CD4-positive, alpha-beta T cell (primary cell): ENCODE results near the gene RUNX2. TPM values are rescaled to one million over a fixed set of nuclear protein-coding genes. Genes with fewer than 3 reads are reported as not detected.

Source experiments
- ATAC-seq: fragments of 200-7000 bp; cut with Tn5 transposase; one replicate; pipeline ENCODE4 v1.10.0; 2022; ENCODE audit warnings: mild to moderate bottlenecking; ENCODE audit not compliant: poor library complexity
- CTCF ChIA-PET: fragments of 350-600 bp; sonication (Branson Sonifier 250); formaldehyde crosslinking; loops from one replicate; lab custom pipeline; 2021; ENCODE audit warnings: antibody characterized with exemption, inconsistent platforms; lab: Charles Lee
- POLR2A ChIA-PET: fragments of 350-600 bp; sonication (Branson Sonifier 250); formaldehyde crosslinking; loops from one replicate; lab custom pipeline; 2021; ENCODE audit warnings: antibody characterized with exemption, inconsistent platforms; lab: Charles Lee
- DNase-seq, 14 experiments: peaks; one replicate each; pipeline ENCODE4 v3.0.0-alpha.2; 2013 to 2020; ENCODE audit warnings: mixed read lengths in 2 of 14
- H3K27ac ChIP-seq, 2 donors: one replicate each; pipeline versions ENCODE4 v1.5.1 to v1.7.0; 2013; ENCODE audit warnings: low read length in 2 of 2, low read depth in 1 of 2, mild to moderate bottlenecking in 1 of 2
- H3K27me3 ChIP-seq, 2 experiments: 1 replicate in 1 of 2; 2 replicates in 1 of 2; pipeline versions ENCODE4 v1.6.1 to v1.7.0; 2013; ENCODE audit warnings: low read length in 2 of 2, control low read depth in 1 of 2, mild to moderate bottlenecking in 1 of 2, moderate library complexity in 1 of 2; ENCODE audit not compliant: insufficient read depth in 2 of 2, control insufficient read depth in 1 of 2
- H3K36me3 ChIP-seq: one replicate; pipeline ENCODE4 v1.6.1; 2013; ENCODE audit warnings: low read length, control low read depth; ENCODE audit not compliant: insufficient read depth
- H3K4me1 ChIP-seq: one replicate; pipeline ENCODE4 v1.6.1; 2013; ENCODE audit warnings: low read length, control low read depth; ENCODE audit not compliant: insufficient read depth
- H3K4me3 ChIP-seq: one replicate; pipeline ENCODE4 v1.5.1; 2013; ENCODE audit warnings: mild to moderate bottlenecking, low read length, moderate library complexity
- H3K9me3 ChIP-seq, 2 experiments: 1 replicate in 1 of 2; 2 replicates in 1 of 2; pipeline versions ENCODE4 v1.6.1 to v1.7.0; 2013; ENCODE audit warnings: low read length in 2 of 2, mild to moderate bottlenecking in 2 of 2, control low read depth in 1 of 2, moderate library complexity in 1 of 2; ENCODE audit not compliant: control insufficient read depth in 1 of 2, insufficient read depth in 1 of 2
- H3K27ac Mint-ChIP-seq: one replicate; pipeline ENCODE4 v1.8.0; 2020; ENCODE audit warnings: mixed read lengths
- H3K27me3 Mint-ChIP-seq: one replicate; pipeline ENCODE4 v1.8.0; 2021; ENCODE audit warnings: mixed read lengths
- H3K36me3 Mint-ChIP-seq: one replicate; pipeline ENCODE4 v1.8.0; 2021; ENCODE audit warnings: low read depth, mixed read lengths
- H3K4me1 Mint-ChIP-seq: one replicate; pipeline ENCODE4 v1.8.0; 2021; ENCODE audit warnings: low read depth, mixed read lengths
- H3K4me3 Mint-ChIP-seq: one replicate; pipeline ENCODE4 v1.8.0; 2020; ENCODE audit warnings: mild to moderate bottlenecking, mixed read lengths
- H3K9me3 Mint-ChIP-seq: one replicate; pipeline ENCODE4 v1.8.0; 2020; ENCODE audit warnings: mixed read lengths
- intact Hi-C, 2 experiments: fragments of 100-400 bp; cut with DNase I in 1 of 2; cut with micrococcal nuclease in 1 of 2; formaldehyde crosslinking; loops; one replicate each; pipeline versions ENCODE4 v1.15.1 to v1.9.0; 2023 to 2025; cut with DNase I, micrococcal nuclease
- total RNA-seq, 174 experiments: library from RNA in 2 of 174; stranded (reverse) in 2 of 174; gene quantifications; one replicate each; pipeline ENCODE4 v1.2.3 and lab custom pipeline; 2021 to 2026
- TF ChIP-seq, protein P1 (sequence below): fragments of 200-600 bp; IDR thresholded peaks from one replicate; pipeline ENCODE4 v1.8.0; 2022; ENCODE audit warnings: antibody characterized with exemption, mild to moderate bottlenecking

The RUNX2 gene
- total RNA-seq, 2 experiments from 2014 or later = 17.5 to 18.0 TPM

DNA sequence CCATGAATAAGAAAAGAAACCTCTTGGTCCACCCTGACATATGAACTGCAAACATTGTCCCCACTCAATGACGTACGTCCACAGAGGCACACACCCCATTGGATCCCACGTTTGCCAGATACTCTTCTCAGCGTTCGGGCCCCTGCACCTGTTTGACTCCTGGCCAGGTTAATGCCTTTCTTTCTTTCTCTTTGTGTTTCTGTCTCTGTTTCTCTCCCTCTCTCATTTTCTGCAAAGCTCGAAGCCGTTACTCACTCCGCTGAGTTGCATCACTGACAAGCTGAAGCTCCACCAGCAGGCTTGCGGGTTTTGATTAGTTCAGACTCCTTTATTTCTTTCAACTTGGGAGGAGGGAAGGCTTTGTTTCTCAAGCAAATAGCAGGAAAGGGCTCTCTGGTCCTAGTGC, 185.1 kb downstream of the RUNX2 start:
- H3K27ac ChIP-seq = no peak overlapping the region

GRCh38 chr6:45513843-45514242, 185.7 kb downstream of the RUNX2 start:
- CTCF ChIA-PET = no interaction called here
- Mint-ChIP-seq H3K9me3 (no peaks in the 10 kb centered on the region), H3K27ac (no peak overlapping the region), H3K36me3 (peaks cover 33% of the 10 kb centered on the region), H3K4me1 (no peaks in the 10 kb centered on the region), H3K27me3 (no peaks in the 10 kb centered on the region), H3K4me3 (no peak overlapping the region)
- Histone ChIP-seq H3K4me3 (no peak overlapping the region), H3K36me3 (peaks cover 30% of the 10 kb centered on the region), H3K9me3 (no peaks in the 10 kb centered on the region), H3K4me1 (no peaks in the 10 kb centered on the region), H3K27ac (no peak overlapping the region), H3K27me3 (no peaks in the 10 kb centered on the region)
- ATAC-seq (no peak), DNase-seq (no peak)
- TF ChIP-seq, protein P1, sequence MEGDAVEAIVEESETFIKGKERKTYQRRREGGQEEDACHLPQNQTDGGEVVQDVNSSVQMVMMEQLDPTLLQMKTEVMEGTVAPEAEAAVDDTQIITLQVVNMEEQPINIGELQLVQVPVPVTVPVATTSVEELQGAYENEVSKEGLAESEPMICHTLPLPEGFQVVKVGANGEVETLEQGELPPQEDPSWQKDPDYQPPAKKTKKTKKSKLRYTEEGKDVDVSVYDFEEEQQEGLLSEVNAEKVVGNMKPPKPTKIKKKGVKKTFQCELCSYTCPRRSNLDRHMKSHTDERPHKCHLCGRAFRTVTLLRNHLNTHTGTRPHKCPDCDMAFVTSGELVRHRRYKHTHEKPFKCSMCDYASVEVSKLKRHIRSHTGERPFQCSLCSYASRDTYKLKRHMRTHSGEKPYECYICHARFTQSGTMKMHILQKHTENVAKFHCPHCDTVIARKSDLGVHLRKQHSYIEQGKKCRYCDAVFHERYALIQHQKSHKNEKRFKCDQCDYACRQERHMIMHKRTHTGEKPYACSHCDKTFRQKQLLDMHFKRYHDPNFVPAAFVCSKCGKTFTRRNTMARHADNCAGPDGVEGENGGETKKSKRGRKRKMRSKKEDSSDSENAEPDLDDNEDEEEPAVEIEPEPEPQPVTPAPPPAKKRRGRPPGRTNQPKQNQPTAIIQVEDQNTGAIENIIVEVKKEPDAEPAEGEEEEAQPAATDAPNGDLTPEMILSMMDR = no peak
- intact Hi-C loops = no loop called here
- POLR2A ChIA-PET = no interaction called here

More for the DNA sequence above, 185.1 kb downstream of the RUNX2 start:
- Histone ChIP-seq H3K4me1 (no peaks in the 10 kb centered on the region), H3K9me3 (no peaks in the 10 kb centered on the region), H3K36me3 (peaks cover 30% of the 10 kb centered on the region), H3K27me3 (no peaks in the 10 kb centered on the region), H3K4me3 (no peak overlapping the region)
- Mint-ChIP-seq H3K27ac (no peak overlapping the region), H3K4me3 (no peak overlapping the region), H3K36me3 (peaks cover 33% of the 10 kb centered on the region), H3K9me3 (no peaks in the 10 kb centered on the region), H3K27me3 (no peaks in the 10 kb centered on the region), H3K4me1 (no peaks in the 10 kb centered on the region)
- intact Hi-C loops = no loop called here
- POLR2A ChIA-PET = no interaction called here
- DNase-seq (no peak), ATAC-seq (no peak)
- TF ChIP-seq, protein P1 = no peak
- CTCF ChIA-PET = interaction anchor here (0.5 kb wide), 1 partner anchor 383 kb away, joined by 3 read pairs; no protein-coding TSS in a partner anchor

GRCh38 chr6:45514454-45515230, 186.5 kb downstream of the RUNX2 start:
- Mint-ChIP-seq H3K4me3 (no peak overlapping the region), H3K9me3 (no peaks in the 10 kb centered on the region), H3K4me1 (no peaks in the 10 kb centered on the region), H3K36me3 (peaks cover 33% of the 10 kb centered on the region), H3K27ac (no peak overlapping the region), H3K27me3 (no peaks in the 10 kb centered on the region)
- Histone ChIP-seq H3K36me3 (peaks cover 30% of the 10 kb centered on the region), H3K9me3 (no peaks in the 10 kb centered on the region), H3K27me3 (no peaks in the 10 kb centered on the region), H3K4me3 (no peak overlapping the region), H3K4me1 (no peaks in the 10 kb centered on the region), H3K27ac (no peak overlapping the region)
- ChIA-PET CTCF (no interaction called here), POLR2A (no interaction called here)
- DNase-seq = no peak
- no peak for ATAC-seq
- TF ChIP-seq, protein P1 = no peak
- intact Hi-C loops = no loop called here
